MM.1S (cell line): ENCODE results near the gene TNFRSF25.

Experiments used
- DNase-seq: peaks from one replicate; pipeline ENCODE4 v3.0.0-alpha.2; 2015
- H2AFZ ChIP-seq: fragments of 300-600 bp; sonication (generic); 2 replicates; pipeline ENCODE4 v1.6.0; 2016; ENCODE audit warnings: antibody characterized with exemption, low read length
- H3F3A ChIP-seq: fragments of 300-600 bp; sonication (generic); 2 replicates; pipeline ENCODE4 v1.6.1; 2016; ENCODE audit warnings: mild to moderate bottlenecking, antibody characterized with exemption, low read length, moderate library complexity, mixed read lengths; ENCODE audit not compliant: insufficient read depth
- H3K27ac ChIP-seq: fragments of 300-600 bp; sonication (generic); 2 replicates; pipeline ENCODE4 v1.5.1; 2016; ENCODE audit warnings: mild to moderate bottlenecking, low read length
- H3K27me3 ChIP-seq: fragments of 300-600 bp; sonication (generic); replicated peaks from 2 replicates; pipeline ENCODE4 v1.6.0; 2016; ENCODE audit warnings: low read length; ENCODE audit not compliant: insufficient read depth
- H3K36me3 ChIP-seq: fragments of 300-600 bp; sonication (generic); replicated peaks from 2 replicates; pipeline ENCODE4 v1.6.1; 2016; ENCODE audit warnings: mild to moderate bottlenecking, low read length, mixed read lengths; ENCODE audit not compliant: insufficient read depth
- H3K4me1 ChIP-seq: fragments of 300-600 bp; sonication (generic); 2 replicates; pipeline ENCODE4 v1.6.1; 2016; ENCODE audit warnings: low read length, mixed read lengths
- H3K4me2 ChIP-seq: fragments of 300-600 bp; sonication (generic); 2 replicates; pipeline ENCODE4 v1.6.0; 2016; ENCODE audit warnings: low read depth, low read length
- H3K4me3 ChIP-seq: fragments of 300-600 bp; sonication (generic); 2 replicates; pipeline ENCODE4 v1.5.1; 2016; ENCODE audit warnings: low read length, mixed read lengths
- H3K79me2 ChIP-seq: fragments of 300-600 bp; sonication (generic); 2 replicates; pipeline ENCODE4 v1.6.1; 2016; ENCODE audit warnings: mixed run types, low read length, mixed read lengths
- H3K9ac ChIP-seq: fragments of 300-600 bp; sonication (generic); 2 replicates; pipeline ENCODE4 v1.6.1; 2016; ENCODE audit warnings: low read length, mixed read lengths
- H3K9me2 ChIP-seq: fragments of 300-600 bp; sonication (generic); replicated peaks from 2 replicates; pipeline ENCODE4 v1.6.1; 2016; ENCODE audit warnings: mild to moderate bottlenecking, low read length, mixed read lengths; ENCODE audit not compliant: insufficient read depth
- H3K9me3 ChIP-seq: fragments of 300-600 bp; sonication (generic); replicated peaks from 2 replicates; pipeline ENCODE4 v1.6.1; 2016; ENCODE audit warnings: mild to moderate bottlenecking, low read length, mixed read lengths; ENCODE audit not compliant: insufficient read depth
- H4K20me1 ChIP-seq: fragments of 300-600 bp; sonication (generic); 2 replicates; pipeline ENCODE4 v1.6.1; 2016; ENCODE audit warnings: mild to moderate bottlenecking, low read length, moderate library complexity, mixed read lengths; ENCODE audit not compliant: insufficient read depth
- EZH2 ChIP-seq: fragments of 300-600 bp; sonication (generic); optimal IDR thresholded peaks from 2 replicates; pipeline ENCODE3; 2017; ENCODE audit warnings: low read depth, mild to moderate bottlenecking, antibody characterized with exemption, low read length, mixed read lengths
- EZH2phosphoT487 ChIP-seq: fragments of 300-600 bp; sonication (generic); IDR thresholded peaks from 2 replicates; pipeline ENCODE4 v1.6.1; 2018; ENCODE audit warnings: antibody characterized with exemption, low read length
- TF ChIP-seq, protein P1 (sequence below): fragments of 300-600 bp; sonication (generic); IDR thresholded peaks from 2 replicates; pipeline ENCODE4 v1.5.1; 2016; ENCODE audit warnings: antibody characterized with exemption, low read length, mixed read lengths

The TNFRSF25 gene

DNA sequence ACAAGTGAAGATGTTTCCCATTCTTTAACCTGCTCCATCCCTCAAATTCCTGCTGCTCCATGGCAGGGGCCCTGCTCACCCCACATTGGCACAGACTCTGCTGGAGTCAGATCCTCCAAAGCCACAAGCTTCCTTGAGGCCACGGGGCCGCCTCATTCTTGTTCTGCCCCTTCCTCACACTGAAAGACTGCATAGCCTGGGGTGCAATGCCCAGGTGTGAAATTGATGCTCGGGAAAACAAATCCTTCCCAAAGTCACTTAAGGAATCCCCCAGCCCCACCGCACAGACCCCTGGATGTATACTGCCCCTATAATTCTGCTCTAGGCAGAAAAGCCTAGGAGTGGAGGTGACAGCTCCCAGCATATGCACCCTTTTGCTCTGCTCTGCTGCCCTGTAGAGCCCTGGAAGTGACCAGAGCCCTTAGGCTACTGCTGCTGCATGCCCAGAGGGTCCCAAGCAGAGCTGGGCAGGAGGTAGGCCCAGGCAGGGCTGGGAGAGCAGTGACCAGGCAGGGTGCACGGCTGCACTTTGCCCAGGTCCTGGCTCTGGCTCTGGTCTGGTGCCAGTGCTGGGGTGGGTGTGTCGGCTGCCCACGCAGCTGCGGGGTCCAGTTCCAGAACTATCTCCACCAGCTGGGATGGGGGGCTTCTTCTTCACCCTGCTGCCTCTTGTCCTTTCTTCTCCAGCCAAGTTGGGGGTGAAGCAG is 47.9 kb downstream of the TNFRSF25 start:
- H3K27ac ChIP-seq = no peak overlapping the region
- no peak overlapping the region for H3K4me3 ChIP-seq
- no peaks in the 10 kb centered on the region for H3K79me2 ChIP-seq
- H3K9ac ChIP-seq = no peak overlapping the region
- H3K36me3 ChIP-seq = no peaks in the 10 kb centered on the region
- H3K4me2 ChIP-seq = no peak overlapping the region
- H3F3A ChIP-seq = peaks cover 5% of the 10 kb centered on the region; the same call in 1 of the 2 replicates
- no peaks in the 10 kb centered on the region for H3K9me2 ChIP-seq
- H3K27me3 ChIP-seq = peaks cover 83% of the 10 kb centered on the region
- no peaks in the 10 kb centered on the region for H3K9me3 ChIP-seq
- no peaks in the 10 kb centered on the region for H4K20me1 ChIP-seq
- TF ChIP-seq, protein P1, sequence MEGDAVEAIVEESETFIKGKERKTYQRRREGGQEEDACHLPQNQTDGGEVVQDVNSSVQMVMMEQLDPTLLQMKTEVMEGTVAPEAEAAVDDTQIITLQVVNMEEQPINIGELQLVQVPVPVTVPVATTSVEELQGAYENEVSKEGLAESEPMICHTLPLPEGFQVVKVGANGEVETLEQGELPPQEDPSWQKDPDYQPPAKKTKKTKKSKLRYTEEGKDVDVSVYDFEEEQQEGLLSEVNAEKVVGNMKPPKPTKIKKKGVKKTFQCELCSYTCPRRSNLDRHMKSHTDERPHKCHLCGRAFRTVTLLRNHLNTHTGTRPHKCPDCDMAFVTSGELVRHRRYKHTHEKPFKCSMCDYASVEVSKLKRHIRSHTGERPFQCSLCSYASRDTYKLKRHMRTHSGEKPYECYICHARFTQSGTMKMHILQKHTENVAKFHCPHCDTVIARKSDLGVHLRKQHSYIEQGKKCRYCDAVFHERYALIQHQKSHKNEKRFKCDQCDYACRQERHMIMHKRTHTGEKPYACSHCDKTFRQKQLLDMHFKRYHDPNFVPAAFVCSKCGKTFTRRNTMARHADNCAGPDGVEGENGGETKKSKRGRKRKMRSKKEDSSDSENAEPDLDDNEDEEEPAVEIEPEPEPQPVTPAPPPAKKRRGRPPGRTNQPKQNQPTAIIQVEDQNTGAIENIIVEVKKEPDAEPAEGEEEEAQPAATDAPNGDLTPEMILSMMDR = no peak
- TF ChIP-seq EZH2phosphoT487 = no peak
- TF ChIP-seq EZH2 = no peak
- no peak overlapping the region for H2AFZ ChIP-seq
- no peak for DNase-seq
- peaks cover 4% of the 10 kb centered on the region; the same call in 1 of the 2 replicates for H3K4me1 ChIP-seq

DNA sequence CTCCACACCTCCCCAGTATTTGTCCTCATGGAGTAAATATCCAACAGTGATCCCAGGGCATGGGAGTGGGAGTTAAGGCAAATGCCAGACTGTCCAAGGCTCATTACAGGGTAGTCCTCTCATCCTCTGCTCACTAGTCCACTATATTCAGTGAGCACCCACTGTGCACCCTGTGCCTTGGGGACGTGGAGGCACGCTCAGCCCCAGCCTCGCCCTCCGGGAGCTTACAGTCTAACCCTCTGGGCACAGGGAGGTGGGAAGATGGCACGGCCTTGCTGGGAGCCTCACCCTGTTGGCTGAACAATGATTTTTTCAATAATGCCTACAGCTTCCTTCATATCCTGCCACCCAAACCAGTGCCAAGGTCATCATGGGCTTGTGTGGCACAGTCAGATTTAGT is 49.1 kb downstream of the TNFRSF25 start:
- no peaks in the 10 kb centered on the region for H3K9me3 ChIP-seq
- no peaks in the 10 kb centered on the region for H3K79me2 ChIP-seq
- peaks cover 5% of the 10 kb centered on the region; the same call in 1 of the 2 replicates for H3F3A ChIP-seq
- H3K36me3 ChIP-seq = no peaks in the 10 kb centered on the region
- peaks cover 80% of the 10 kb centered on the region for H3K27me3 ChIP-seq
- no peak overlapping the region for H3K4me3 ChIP-seq
- no peak overlapping the region for H3K27ac ChIP-seq
- no peaks in the 10 kb centered on the region for H3K9me2 ChIP-seq
- no peak overlapping the region for H3K9ac ChIP-seq
- DNase-seq = no peak
- H2AFZ ChIP-seq = no peak overlapping the region
- TF ChIP-seq EZH2 (no peak), EZH2phosphoT487 (no peak)
- TF ChIP-seq, protein P1 = no peak
- no peak overlapping the region for H3K4me2 ChIP-seq
- H4K20me1 ChIP-seq = no peaks in the 10 kb centered on the region
- peaks cover 4% of the 10 kb centered on the region; the same call in 1 of the 2 replicates for H3K4me1 ChIP-seq

DNA sequence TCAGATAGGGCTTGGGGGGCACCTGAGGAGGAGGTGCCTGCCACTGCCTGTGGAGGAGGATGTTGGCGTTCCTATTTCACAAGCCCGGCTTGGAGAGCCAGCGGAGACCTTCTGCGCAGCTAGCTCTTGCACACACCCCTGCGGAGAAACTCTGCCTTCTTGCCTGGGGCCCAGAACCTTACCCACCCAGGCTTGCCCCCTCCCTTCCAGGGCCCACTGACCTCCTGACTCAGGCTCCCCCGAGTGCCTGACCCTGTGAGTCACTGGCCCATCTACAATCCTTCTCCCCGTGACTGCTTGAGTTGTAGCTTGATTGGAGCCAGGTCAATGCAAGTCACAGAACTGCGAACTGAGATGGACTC is 49.7 kb downstream of the TNFRSF25 start:
- Histone ChIP-seq H3F3A (peaks cover 5% of the 10 kb centered on the region; the same call in 1 of the 2 replicates), H3K36me3 (no peaks in the 10 kb centered on the region), H3K9me2 (no peaks in the 10 kb centered on the region), H3K9me3 (no peaks in the 10 kb centered on the region), H3K27ac (no peak overlapping the region), H3K4me3 (no peak overlapping the region), H3K4me2 (no peak overlapping the region), H3K79me2 (no peaks in the 10 kb centered on the region), H3K4me1 (peaks cover 4% of the 10 kb centered on the region; the same call in 1 of the 2 replicates), H4K20me1 (no peaks in the 10 kb centered on the region), H3K27me3 (peaks cover 77% of the 10 kb centered on the region), H3K9ac (no peak overlapping the region), H2AFZ (no peak overlapping the region)
- TF ChIP-seq, protein P1 = no peak
- TF ChIP-seq EZH2 (no peak), EZH2phosphoT487 (no peak)
- no peak for DNase-seq
